HL-60 (cell line): ENCODE data around the gene ACTRT2.

Experiments
- DNase-seq, 2 experiments: peaks; one replicate each; pipeline ENCODE4 v3.0.0-alpha.2; 2010 to 2020; ENCODE audit warnings: low read depth in 1 of 2, low spot score in 1 of 2
- H3K27ac ChIP-seq: fragments of 250-450 bp; sonication (Bioruptor Pico); replicated peaks from 2 replicates; pipeline ENCODE4 v1.5.1; 2020; ENCODE audit warnings: mild to moderate bottlenecking, moderate library complexity
- H3K27me3 ChIP-seq: fragments of 250-450 bp; sonication (Bioruptor Pico); 2 replicates; pipeline ENCODE4 v1.5.1; 2021; ENCODE audit warnings: mild to moderate bottlenecking, moderate library complexity; ENCODE audit not compliant: insufficient read depth, poor library complexity, severe bottlenecking
- H3K4me3 ChIP-seq: replicated peaks from 2 replicates; pipeline ENCODE4 v1.5.1; 2011; ENCODE audit warnings: mild to moderate bottlenecking, control low read depth, low read length; ENCODE audit not compliant: insufficient read depth
- CTCF ChIP-seq: IDR thresholded peaks from one replicate; pipeline ENCODE4 v1.5.1; 2011; ENCODE audit warnings: low read length, control low read depth, inconsistent platforms; ENCODE audit not compliant: insufficient read depth
- GABPA ChIP-seq: IDR thresholded peaks from 2 replicates; pipeline ENCODE4 v1.6.1; 2012; ENCODE audit warnings: low read depth
- POLR2AphosphoS5 ChIP-seq: IDR thresholded peaks from 2 replicates; pipeline ENCODE4 v1.6.1; 2012; ENCODE audit warnings: low read depth
- REST ChIP-seq: IDR thresholded peaks from 2 replicates; pipeline ENCODE4 v1.6.1; 2012; ENCODE audit warnings: low read depth; ENCODE audit not compliant: insufficient replicate concordance
- SPI1 ChIP-seq: IDR thresholded peaks from 2 replicates; pipeline ENCODE4 v1.6.1; 2012; ENCODE audit warnings: low read depth, mild to moderate bottlenecking, borderline replicate concordance

The ACTRT2 gene

GRCh38 chr1:3049164-3049563, 27.9 kb downstream of the ACTRT2 start:
- no peak overlapping the region for H3K4me3 ChIP-seq
- TF ChIP-seq SPI1 (no peak), POLR2AphosphoS5 (no peak), CTCF (no peak), GABPA (no peak), REST (no peak)
- no peak overlapping the region for H3K27ac ChIP-seq
- no peak for DNase-seq
- H3K27me3 ChIP-seq, result no peaks in the 10 kb centered on the region

GRCh38 chr1:3049905-3050304, 28.6 kb downstream of the ACTRT2 start:
- TF ChIP-seq REST (no peak), POLR2AphosphoS5 (no peak), CTCF (no peak), SPI1 (no peak), GABPA (no peak)
- H3K27ac ChIP-seq, result no peak overlapping the region
- H3K4me3 ChIP-seq, result no peak overlapping the region
- no peaks in the 10 kb centered on the region for H3K27me3 ChIP-seq
- DNase-seq, result no peak

GRCh38 chr1:3050603-3051002, 29.3 kb downstream of the ACTRT2 start:
- no peaks in the 10 kb centered on the region for H3K27me3 ChIP-seq
- H3K4me3 ChIP-seq, result no peak overlapping the region
- no peak overlapping the region for H3K27ac ChIP-seq
- DNase-seq, result no peak
- no peak for TF ChIP-seq GABPA
- TF ChIP-seq POLR2AphosphoS5, result no peak

GRCh38 chr1:3051270-3052268, 30.3 kb downstream of the ACTRT2 start:
- DNase-seq, result no peak
- H3K4me3 ChIP-seq, result no peak overlapping the region
- TF ChIP-seq SPI1, result no peak
- no peak for TF ChIP-seq CTCF
- no peak for TF ChIP-seq GABPA
- TF ChIP-seq POLR2AphosphoS5, result no peak
- TF ChIP-seq REST, result no peak
- no peaks in the 10 kb centered on the region for H3K27me3 ChIP-seq
- no peak overlapping the region for H3K27ac ChIP-seq
